ENCODE measurements around the gene MON1B.

GRCh38 chr16:77220427-77220826 is 29.4 kb downstream of the MON1B start:
- TF ChIP-seq, protein P1, sequence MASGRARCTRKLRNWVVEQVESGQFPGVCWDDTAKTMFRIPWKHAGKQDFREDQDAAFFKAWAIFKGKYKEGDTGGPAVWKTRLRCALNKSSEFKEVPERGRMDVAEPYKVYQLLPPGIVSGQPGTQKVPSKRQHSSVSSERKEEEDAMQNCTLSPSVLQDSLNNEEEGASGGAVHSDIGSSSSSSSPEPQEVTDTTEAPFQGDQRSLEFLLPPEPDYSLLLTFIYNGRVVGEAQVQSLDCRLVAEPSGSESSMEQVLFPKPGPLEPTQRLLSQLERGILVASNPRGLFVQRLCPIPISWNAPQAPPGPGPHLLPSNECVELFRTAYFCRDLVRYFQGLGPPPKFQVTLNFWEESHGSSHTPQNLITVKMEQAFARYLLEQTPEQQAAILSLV (tag; IDR thresholded peaks at IDR 0.05), result no peak
- TF ChIP-seq MAFK (IDR thresholded peaks at IDR 0.05; ENCODE audit: low read length), result no peak
- no peak for TF ChIP-seq CTCF (IDR thresholded peaks at IDR 0.05 in 2 of 3, conservative IDR thresholded peaks at IDR 0.05 in 1 of 3; ENCODE audit: insufficient read depth in 2 of 3, low read depth in 1 of 3, low read length in 3 of 3)
- no peak for TF ChIP-seq ZNF146 (CRISPR knock-in tag; IDR thresholded peaks at IDR 0.05; ENCODE audit: unreplicated experiment)
- TF ChIP-seq ARID2 (IDR thresholded peaks at IDR 0.05), result no peak
- TF ChIP-seq POLR2G (IDR thresholded peaks at IDR 0.05; ENCODE audit: low read depth, low read length), result no peak
- TF ChIP-seq ZNF512 (tag; IDR thresholded peaks at IDR 0.05), result no peak
- no peak for TF ChIP-seq MTA1 (IDR thresholded peaks at IDR 0.05; ENCODE audit: borderline replicate concordance)

Data from K562 (cell line).